Hepatic stellate cell (primary cell): Measurements from ENCODE around the gene SLC7A5.
"Not testable (repeated sequence)": the region's sequence is repeated elsewhere in the genome, so short reads cannot be mapped to it uniquely, and the experiment has no call there.

Experiments
- DNase-seq: peaks from one replicate; pipeline ENCODE4 v3.0.0; 2011; ENCODE audit warnings: low spot score

SLC7A5 gene

DNA sequence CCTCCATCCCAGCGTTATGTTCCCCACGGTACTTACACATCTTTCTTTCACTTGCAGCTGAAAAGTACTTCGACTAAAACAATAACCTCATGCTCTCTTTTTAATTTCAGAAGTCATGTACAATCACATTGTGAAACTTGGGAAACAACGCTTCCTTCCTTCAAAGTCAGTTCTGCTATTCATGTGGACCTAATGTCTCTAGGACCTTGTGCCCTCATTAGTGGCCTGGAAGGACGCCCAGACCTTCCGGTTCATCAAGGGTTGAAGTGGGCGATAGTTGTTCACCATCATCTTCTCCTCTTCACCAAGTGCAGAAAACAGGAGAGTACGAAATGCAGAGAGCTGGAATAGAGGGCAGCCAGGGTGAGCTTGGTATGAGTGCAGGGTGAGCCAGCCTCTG is 18.6 kb upstream of the SLC7A5 start:
- DNase-seq = not testable (repeated sequence)

DNA sequence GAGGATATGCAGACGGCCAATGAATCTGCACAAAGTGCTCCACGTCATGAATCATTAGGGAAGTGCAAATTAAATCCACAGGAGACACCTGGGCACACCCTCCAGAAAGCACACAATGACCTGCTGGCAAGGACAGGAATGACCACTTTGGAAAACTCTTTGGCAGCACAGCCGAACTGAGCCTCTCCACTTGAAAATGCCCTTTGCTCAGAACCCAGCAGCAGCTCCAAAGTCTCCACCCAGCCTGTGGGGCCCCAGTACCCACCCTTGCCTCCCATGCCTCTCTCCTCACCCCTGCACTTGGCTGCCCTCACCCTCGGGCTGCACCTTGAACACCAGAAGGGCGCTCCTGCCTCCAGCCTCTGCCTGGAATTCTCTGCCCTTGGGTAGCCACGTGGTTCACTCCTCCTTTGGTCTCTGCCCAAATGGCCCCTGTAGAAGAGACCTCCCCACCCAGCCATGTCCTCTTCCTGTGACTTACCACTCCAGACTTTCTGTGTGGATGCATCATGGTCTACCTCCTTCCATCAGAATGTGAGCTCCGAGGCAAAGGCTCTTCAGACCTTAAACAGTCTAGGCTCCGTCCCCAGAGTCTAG is 16.2 kb upstream of the SLC7A5 start:
- DNase-seq = not testable (repeated sequence)

DNA sequence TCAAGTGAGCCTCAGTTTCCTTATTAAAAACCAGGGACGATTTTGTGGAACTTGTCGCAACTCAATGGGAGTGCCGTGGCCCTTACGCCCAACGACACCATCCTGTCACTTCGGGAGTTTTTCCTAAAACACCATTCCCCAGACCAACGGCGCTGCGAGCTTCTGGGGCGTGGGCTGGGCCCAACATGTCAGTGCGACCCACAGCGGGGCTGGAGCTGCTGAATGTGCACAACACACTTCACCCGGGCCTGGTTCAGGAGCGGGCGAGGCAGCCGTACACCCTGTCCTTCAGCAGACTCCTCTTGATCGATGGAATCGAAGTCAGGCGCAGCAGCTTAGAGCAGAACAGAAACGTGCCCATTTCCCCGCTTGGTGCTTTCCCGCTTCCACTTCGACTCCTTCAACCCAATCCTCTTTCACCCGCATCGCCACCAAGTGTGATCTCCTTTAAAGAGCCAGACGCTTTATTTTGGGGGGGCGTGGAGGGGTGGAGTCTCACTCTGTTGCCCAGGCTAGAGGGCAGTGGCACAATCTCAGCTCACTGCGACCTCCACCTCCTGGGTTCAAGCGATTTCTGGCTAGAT is 13.2 kb upstream of the SLC7A5 start:
- no peak for DNase-seq

DNA sequence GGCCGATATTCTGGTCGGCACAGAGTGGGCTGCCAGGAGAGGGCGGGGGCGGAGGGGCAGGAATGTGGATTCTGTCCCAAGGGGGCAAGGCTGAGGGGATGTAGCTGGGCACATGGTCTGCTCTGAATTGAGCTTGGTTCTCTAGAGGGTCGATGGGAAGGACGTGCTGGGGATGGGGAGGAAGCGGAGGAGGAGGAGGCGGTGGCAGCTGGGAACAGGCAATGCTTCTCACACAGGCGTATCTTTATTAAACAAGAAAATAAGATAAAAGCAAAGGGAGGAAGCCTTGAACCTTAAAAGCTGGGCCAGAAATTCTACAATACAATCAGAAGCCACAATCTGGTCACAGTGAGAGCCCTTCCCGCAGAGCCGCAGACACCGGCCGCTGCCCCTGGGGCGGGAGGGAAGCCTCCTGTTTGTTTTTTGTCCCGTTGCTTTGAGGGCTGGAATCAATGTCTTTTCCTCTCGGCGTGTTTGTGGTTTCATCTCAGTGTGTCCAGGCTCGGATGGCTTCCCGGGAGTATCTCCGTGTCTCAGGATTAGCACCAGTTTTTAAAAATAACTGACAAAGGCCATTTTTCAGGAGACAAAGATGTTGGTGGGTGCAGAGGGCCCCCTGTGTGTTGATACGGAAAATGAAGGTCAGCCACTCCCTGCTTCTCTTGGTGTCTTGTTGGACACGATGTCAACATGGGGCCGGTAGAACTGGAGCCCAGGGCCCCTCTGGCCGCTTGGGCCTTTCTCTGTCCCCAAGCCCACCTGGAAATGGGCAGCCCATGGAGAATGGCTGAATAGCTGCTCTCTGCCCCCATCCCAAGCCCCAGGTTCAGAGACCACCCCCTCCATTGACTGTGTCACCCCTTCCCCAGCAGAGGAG is 12.3 kb upstream of the SLC7A5 start:
- no peak for DNase-seq

DNA sequence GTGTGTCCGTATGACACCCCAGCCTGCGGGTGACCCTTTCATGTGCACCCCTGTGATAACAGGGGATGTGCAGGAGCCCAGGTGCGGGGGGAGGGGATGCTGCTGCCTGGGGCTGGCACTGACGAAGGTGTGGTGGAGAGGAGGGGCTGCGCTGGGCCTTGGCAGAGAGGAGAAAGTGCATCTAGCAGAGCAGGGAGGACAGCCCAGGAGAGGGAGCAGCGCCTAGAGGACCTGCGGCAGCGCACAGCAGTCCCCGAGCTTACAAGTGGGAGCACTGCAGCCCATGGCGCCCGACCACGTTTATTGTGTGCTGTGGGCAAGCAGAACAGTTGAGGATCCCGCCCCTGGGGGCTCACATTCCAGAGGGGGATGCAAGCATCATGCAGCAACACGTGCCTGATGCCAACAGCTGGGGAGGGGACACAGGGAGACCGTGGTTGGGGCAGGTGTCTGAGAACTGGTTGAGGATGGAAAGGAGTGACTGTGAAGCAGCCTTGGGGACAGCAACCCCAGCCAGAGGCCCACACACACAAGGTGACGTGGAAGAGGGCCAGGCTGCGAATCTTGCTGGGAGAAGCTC is 10.9 kb upstream of the SLC7A5 start:
- DNase-seq = no peak

DNA sequence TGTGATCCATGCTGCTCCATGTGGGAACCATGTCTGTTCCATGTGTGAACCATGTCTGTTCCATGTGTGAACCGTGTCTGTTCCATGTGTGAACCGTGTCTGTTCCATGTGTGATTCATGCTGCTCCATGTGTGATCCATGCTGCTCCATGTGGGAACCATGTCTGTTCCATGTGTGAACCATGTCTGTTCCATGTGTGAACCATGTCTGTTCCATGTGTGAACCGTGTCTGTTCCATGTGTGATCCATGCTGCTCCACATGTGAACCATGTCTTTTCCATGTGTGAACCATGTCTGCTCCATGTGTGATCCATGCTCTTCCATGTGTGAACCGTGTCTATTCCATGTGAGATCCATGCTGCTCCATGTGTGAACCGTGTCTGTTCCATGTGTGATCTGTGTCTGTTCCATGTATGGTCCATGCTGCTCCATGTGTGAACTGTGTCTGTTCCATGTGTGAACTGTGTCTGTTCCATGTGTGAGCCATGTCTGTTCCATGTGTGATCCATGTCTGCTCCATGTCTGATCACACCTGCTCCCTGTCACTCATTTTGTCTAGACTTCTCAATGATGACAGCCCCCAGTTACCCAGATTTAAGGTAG is 10.2 kb upstream of the SLC7A5 start:
- not testable (repeated sequence) for DNase-seq

DNA sequence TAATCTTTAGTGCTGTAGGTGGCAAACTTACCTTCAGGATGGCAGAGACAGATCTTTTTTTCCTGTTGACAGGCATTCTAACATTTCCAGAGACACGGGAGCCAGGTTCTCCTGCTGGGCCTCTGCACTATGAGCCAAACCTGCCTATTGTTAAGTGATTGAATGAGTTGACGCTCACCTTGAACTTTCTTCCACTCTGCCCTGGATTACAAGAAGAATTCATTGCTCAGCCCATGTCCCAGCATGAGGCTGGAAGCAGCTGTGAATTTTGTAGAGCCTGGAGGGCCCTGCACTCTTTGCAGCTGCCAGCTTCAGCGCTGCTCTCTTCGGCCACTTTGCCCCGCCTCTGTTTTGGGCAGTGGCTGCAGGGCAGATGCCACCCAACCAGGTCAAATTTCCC is 9.4 kb upstream of the SLC7A5 start:
- DNase-seq = no peak

DNA sequence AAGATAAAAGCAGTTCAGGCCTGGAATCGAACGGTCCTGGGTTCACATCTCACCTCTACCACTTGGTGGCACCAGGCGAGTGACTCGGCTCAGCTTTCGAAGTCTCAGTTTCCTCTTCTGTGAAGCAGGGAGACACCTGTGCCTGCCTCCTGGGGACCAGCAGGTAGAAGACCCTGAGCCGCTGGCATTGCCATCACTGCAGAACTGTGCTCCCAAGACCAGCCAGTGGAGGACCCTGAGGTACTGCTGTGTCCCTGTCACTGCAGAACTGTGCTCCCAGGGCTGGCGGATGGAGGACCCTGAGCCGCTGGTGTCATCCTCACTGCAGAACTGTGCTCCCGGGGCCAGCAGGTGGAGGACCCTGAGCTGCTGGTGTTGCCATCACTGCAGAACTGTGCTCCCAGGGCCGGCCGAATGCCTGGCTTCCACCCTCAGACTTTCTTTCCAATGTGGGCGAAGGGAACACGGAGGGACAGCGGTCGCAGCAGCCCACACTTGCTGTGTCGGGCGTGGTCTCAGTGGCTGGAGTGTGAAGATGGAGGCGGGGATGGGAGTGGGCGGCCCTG is 8.7 kb upstream of the SLC7A5 start:
- no peak for DNase-seq

DNA sequence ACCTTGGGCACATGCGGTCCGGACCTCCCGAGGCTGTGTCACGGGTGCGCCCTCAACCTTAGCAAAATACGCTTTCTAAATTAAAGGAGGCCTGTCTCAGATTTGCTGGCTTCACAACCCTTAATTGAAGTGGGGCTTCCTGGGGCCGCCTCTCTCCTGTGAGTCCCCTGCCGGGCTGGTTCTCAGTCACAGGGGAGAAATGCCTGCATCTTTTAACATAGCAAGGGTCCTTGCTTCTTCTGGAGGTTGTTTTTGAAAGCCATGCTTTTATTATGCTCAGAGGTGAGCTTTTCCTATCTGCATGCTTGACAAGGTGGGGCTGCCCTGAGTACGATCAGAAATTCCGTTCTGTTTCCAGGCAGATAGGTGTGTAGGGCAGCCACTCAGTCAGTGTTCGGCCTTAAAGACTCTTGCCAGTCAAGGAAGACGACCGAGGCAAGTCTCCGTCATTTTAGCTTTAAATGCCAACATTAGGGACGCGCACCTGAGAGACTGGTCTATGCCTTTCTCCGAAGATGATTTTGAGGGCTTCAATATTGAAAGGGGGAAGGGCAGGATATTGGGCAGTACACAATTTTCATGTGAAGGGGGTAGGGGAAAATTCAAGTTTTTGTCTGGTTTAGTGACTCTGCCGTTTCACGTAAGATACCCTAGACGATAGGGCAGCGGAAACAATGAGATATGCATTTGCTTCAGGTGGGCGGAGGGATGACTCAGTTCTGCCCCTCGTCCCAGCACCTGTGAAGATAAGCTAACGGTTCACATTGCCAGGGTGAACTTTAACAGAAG is 5.5 kb upstream of the SLC7A5 start:
- DNase-seq = no peak

DNA sequence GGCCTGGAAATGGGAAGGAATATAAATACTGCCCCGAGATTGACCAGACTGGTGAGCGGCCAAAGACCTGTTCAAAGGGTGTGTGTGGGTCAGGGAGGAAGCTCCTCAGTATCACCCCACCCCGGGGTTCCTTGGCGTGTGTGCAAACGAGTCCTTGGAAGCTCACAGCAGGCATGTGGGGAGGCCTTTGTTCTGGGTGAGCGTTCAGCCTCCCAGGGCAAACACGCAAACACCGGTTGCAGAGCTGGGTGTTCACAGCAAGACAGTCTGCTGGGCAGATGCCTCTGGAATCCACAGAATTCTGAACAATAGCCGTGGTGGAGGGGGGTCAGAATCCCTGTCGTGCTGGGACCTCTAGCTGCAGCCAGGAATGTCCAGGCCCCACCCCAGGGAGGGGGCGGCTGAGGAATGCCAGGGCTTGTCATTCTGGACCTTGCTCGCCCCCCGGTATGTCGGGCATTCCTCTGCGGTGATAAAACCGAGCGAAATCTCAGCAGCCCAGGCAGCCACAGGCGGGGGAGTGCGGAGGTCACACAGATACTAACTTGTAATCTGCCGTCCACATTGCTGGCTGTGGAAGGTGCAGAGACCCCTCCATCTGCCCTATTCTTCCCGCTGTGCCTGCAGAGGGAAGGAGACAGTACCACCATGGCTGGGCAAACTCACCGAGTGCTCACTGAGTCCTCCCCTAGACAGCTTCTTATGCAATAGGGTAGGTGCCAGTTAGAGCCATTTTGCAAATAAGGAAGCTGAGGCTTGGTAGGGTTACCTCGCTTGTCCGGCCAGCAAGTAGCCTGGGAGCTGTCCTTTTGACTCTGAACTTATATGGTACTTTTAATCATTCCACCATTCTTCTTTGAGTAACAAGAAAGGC is 1.3 kb upstream of the SLC7A5 start:
- DNase-seq = not testable (repeated sequence)

DNA sequence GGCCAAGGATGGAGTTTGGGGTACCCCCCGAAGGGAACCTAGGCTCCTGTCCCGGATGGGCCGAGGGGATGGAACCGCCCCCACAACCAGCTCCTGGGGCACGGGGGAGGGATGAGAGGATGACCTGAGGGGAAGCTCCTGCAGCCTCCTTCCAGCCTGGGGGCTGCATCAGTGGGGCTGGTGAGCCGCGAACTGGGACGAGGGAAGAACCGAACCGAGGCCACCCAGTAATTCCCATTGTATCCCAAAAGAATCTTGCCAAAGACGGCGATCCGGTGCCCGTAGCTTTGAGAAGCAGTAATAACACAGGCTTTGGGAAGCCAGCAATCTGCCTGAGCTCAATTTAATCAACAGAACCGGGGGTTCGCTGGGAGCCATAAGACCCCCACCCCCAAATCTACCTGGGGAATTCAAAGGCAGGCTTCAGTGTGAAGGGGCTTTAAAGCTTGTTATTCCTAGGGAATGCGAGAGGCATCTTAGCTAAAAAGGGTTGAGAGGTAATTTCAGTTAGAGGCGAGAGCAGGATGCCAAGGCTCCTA is 641 bp upstream of the SLC7A5 start:
- DNase-seq = not testable (repeated sequence)

DNA sequence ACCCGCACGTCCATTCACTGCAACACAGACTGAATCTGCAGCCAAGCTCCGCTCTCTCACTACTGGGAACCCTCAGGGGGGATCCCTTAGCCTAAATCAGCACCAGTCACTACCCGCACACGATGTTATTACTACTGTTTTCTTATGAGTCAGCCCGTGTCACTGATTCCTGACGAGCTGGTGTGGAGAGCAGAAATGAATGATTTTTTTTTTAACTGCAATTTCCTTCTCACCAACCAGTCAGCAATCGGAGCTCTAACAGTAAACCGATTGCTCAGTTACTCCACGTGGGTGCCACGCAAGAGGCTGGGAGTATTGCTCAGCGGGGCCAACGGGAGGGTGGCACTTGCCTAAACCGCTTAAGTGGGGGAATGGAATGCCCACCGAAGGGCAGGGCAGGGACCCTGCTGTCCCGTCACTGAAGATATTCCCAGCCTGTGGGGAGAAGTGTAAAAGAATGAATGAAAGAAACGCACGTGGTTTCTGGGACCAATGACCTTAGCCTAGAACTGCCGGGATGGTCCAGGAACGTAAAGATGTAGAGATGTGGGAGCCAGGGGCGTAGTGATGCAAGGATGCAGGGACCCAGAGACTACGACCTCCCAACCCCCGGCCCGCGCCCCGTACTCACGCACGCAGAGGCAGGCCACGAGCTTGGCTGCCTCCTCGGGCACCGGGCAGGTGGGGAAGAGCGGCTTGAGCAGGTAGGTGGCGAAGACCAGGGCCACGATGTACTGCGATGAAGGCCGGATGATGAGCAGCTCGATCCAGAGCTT is 865 bp downstream of the SLC7A5 start:
- peak; percentile 64 for DNase-seq

DNA sequence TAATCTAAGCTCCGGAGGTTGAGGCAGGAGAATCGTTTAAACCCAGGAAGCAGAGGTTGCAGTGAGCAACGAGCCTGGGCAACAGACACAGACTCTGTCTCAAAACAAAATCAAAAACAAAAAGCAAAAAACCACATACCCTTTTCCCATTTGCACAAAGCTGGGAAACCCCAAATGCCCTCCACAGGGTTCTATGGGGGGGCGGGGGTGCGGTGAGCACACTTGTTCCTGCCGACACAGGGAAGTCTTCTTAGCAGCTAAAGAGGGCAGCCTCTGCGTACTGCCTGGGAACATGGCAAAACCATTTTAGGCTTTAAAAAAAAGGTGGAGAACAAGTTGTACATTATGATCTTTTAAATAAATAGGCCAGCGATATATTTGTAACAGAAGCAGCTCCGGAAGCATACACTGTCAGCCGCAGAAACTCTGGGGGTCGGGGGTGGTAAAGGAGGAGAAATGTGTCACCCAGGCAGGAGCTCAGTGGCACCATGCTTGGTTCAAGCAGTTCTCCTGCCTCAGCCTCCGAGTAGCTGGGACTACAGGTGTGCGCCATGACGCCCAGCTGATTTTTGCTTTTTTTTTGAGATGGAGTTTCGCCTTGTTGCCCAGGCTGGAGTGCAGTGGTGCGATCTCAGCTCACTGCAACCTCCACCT is 3.3 kb downstream of the SLC7A5 start:
- DNase-seq = not testable (repeated sequence)

DNA sequence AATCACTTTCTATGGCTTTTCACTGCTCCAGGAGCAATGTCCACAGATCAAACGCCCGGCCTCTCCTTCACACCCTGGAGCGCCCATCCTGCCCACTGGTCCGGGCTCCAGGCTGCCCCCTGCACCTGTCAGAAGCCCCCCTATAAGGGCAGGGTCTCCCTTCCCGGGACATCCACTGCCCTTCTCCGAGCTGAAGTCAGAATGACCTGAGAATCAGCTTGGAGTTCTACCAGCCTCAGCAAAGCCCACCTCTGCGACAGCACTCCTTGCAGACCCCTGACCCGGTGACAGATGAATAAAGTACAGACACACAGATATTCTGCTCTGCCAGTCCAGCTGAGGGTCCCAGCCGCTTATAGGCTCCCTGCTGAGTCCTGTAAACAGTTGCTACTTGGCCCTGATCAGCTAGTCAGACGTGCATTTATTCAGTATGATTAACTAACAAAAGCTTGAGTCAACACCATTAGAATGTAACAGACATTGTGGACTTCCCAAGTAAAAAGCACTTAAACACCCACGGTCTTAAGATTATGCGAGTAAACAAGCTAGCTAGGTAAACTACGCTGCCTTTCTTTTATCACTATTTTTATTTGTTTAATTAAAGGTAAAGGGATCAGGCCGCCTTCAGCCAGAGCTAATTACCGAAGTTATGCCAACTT is 4.8 kb downstream of the SLC7A5 start:
- no peak for DNase-seq

DNA sequence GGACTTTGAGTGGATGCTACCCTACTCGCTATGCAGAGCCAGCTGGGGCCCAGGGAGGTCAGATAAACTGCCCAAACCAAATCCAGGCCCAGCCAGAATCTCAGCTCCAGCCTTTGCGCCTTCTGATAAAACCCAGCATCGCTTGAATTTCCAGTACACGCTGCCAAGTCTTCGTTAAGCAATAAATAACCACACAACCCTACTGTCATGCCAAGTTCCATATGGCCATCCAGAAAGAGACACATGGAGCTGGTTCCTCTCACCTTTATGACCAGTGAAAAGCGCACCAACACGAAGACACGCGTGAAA is 6.0 kb downstream of the SLC7A5 start:
- not testable (repeated sequence) for DNase-seq

DNA sequence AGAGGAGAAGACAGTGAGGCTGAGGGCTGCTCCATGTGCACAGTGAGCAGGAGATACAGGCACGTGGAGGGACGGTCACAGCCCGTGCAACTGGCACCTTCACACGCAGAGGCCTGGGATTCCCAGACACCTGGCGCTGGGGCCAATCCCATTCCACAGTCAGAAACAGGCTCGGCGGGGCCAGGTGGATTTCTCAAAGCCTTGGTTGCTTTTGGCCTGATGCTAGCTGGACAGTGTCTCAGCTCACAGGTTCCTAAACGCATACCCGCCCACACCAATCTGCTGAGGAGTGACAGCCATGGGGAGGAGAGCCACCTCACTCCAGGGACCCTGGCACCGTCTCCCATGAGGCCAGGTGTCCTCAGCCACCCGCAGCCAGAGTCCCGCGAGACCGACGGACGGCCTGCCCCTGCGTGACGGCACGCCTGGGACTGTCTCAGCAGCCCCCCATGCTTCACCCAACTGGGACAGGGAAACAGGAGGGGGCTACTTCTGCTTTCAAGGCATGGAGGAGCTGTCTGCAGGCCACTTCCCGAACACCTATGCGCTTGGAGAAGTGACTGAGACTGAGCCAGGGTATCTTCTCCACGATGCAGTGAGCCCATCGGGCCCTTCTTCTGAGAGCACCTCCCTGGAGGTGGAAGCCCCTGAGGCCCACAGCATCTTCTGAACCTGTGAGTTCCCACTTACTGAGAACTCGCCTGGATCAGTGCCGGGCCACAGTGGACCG is 6.5 kb downstream of the SLC7A5 start:
- DNase-seq = not testable (repeated sequence)

DNA sequence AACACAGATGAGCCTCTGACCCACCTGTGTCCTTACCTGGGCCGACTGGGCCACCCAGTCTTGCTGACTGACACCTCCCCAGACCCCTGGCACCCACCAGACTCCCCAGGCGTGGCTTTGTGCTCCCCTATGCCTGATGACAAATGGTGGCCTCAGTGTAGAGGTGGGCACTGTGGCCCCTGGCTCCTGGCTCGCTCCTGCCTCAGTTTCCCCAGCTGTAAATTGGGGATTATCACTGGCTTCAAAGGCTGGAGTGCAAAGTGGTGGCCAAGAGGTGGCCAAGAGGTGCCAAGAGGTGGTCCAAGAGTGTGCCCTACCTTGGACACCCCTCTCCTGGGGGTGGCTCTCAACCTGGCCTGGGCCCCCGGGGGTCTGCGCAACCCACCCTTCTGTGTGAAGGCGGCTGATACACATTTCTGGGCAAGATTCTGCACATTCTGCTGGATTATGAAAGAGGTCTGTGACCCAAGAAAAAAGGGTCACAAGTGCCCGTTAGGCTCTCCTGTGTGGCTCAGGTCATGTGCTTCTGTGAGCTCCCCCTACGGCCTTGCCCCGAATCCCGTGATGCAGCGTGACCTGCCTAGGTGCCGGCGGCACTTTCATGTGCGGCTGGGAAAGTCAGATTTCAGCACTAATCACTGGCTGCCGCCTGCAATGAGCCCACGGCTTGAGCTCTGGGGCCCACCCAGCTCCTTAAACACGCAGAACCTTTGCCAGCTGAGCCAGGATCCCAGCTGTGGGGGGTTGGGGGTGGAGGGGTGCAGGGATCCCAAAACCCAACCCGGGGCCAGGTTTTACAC is 7.8 kb downstream of the SLC7A5 start:
- not testable (repeated sequence) for DNase-seq
